Hepatic stellate cell (primary cell): Measurements from ENCODE around the gene GPX3.

ENCODE experiments used
- DNase-seq: peaks from one replicate; pipeline ENCODE4 v3.0.0; 2011; ENCODE audit warnings: low spot score

The GPX3 gene

DNA sequence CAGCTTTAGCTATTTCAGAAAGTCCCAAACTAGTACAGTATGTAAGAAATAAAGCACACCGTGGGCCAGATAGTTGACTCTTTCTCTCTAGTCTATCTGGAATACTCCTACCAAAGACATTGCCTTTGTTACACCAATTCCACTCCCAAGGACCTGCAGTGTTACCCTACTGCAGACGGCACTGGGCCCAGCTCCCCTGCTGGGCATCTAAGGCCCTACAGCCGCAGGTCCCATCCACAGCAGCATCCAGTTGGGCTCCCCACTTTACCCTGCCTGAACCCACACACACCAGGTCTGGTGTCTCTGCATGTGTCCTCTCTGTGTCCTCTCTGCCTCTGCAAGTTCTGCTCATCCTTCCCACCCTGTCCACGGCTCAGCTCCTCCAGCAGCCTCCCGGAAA is 37.9 kb downstream of the GPX3 start:
- DNase-seq = no peak

DNA sequence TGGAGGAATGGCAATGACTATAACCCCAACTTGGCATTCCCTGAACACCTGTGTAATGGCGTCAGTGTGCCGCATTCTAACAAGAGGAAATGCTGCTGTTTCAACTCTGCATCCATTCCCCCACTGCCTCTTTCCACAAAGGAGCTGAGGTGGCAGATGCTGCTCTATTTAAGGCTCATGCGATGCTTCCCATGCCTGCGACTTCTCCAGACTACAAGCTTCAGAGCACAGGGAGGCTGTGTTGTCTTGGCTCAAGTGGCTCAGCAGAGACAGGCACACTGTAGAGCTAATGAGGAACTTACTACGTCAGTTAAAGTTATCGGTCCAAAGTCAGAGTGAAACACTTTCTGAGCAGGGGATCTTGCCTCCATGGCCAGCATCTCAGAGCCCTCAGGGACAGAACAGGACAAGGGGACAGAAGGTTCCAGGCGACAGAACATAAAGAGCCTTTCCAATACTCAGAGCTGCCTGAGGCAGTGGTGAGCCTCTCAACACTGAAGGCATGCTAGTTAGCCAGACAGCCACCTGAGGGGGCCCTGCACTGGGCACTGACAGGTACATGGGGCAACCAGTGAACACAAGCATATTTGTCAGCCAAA is 38.6 kb downstream of the GPX3 start:
- DNase-seq = no peak

DNA sequence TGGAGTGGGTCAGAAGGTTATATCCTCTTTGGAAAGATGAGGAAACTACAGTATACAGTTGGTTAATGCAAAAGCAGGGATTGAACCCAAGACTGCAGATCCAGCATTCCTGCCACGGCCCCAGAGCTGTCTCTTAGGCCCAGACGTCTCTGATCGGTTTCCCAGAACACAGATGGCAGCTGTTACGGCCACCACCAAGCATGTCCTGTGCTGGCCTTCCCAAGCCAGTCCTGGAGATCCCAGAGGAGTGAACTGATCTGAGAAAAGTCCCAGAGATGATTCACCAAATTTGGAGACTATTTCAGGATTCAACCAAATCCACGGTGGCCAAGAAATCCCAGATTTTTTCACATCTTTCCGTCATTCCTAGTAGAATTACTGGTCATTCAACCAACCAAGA is 40.4 kb downstream of the GPX3 start:
- no peak for DNase-seq

GRCh38 chr5:151062405-151063141 is 42.2 kb downstream of the GPX3 start:
- DNase-seq = no peak

DNA sequence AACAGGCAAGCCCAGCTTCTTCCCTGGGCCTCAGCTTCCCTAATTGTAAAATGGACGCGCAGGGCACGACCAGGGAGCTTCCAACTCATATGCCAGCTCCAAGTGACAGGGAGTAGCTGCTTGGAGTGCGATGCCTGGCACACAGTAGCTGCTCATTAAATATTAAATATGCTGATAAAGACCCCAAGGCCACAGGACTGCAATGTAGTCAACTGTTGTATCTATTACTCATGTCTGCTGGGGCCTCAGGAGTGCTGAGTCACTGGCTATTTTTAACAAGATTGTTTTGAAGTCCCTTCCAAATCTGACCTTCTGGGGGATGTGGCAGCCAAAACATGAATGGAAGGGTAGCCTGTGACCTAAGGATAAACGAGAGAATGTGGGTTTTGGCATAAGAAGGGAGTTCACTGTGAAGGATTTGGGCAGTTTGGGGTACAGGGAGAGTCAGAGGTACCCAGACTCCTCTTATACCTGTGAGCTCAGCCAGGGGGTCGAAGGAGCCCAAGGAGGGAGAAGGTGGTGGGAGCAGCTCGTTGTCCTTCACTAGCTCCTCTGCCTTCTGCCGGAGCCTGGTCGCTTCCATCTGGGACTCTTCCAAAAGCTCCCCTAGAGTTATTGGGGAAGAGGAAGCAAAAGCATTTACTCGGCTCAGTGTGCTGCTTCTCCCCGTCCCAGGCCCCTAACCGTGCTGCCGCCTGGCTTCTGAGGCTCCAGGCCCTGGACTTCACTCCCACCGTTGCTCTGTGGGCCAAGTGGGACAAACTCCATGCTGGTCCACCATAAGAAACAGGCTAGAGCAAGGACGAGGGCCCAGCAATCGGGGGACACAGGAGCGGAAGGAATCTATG is 43.0 kb downstream of the GPX3 start:
- DNase-seq = peak; percentile 97

- no peak for DNase-seq
Measured at GRCh38 chr5:151064916-151065499, 44.6 kb downstream of the GPX3 start.

DNA sequence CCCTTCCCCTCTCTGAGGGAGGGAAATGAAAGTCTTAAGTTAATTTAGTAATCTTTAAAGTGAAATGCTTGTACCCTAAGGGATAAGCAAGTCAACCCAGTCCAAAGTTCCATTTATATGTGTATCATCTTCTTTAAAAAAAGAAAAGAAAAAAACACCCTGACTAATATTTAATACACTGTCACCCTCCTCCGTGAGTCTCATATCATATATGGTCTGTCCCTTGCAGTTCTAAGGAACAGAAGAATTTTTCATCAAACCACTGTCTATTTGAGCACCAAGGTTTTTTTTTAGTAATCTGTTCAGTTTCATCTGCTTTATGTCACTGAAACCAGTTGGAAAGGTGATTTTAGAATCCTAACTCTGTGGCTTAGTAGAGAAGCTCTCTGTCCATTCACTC is 45.2 kb downstream of the GPX3 start:
- no peak for DNase-seq

GRCh38 chr5:151066920-151067319 is 46.5 kb downstream of the GPX3 start:
- no peak for DNase-seq

DNA sequence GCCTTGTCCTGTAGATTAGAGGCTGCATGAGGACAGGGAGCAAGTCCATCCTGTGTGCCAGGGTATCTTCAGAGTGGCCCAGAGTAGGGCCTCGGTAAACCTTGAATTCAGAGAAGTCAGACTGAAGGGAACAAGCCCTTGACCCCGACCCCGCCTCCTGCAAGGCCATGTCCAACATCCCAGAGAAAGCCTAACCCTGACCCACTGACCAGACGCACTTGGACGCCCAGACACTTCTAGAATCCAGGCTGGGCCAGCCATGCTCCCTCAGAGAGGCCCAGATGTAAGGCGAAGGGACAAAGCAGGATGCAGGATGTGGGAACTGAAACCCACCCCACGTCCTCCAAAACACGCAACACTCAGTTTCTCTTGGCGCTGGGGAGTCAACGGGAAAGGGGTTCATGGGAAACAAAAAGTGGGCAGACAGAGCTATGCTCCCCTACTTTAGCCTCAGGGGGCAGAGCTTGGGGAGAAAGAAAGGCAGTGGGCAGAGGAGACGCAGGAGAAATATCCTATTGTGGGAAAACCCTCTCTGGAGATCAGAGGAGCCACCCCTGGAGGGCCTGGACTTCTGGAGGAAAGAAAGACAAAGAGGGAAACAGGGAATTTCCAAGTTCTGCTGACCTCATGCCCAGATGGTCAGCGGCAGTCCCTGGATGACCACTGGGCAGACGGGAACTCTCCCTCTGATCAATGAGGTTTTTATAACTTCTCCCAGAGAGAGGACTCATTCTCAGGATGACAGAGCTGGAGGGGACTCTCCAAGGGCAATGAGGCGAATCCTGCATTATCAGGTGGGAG is 47.4 kb downstream of the GPX3 start:
- DNase-seq = no peak

- no peak for DNase-seq
Measured at GRCh38 chr5:151068433-151069197, 48.2 kb downstream of the GPX3 start.

DNA sequence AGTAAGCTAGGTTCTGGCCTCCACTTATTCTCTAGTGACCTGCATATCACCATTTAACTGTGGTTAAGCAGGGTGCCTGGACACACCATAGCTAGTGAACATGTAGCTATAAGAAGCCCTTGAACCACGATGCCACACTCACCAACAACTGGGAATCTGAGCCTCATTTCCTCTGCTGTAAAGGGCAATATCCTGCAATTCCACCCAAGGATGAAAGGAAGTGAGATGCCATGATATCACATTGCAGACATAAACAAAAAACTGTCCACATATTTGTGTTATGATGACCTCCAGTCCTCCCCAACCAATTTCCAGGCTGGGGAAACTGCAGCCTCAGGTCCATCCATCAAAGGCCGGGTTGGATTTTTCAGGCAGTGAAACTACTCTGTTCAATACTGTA is 50.1 kb downstream of the GPX3 start:
- DNase-seq = no peak

DNA sequence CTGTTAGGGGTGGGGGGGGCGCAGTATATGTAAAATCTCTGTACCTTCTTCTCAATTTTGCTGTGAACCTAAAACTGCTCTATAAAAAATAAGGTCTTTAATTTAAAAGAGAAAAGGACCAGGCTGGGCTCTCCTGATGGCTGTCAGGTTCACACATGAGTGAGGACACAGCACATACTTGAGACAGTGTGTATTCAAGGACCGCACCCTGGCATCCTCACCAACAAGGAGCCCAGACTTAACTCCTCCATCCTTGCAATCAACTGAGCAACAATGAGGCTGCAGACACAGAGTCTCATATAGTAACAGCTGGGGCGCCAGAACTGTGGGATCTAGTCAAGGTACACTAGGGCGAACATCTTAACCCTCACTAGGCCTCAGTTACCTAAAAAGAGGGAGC is 50.6 kb downstream of the GPX3 start:
- no peak for DNase-seq

GRCh38 chr5:151071848-151072629 is 51.6 kb downstream of the GPX3 start:
- DNase-seq = peak; percentile 70

DNA sequence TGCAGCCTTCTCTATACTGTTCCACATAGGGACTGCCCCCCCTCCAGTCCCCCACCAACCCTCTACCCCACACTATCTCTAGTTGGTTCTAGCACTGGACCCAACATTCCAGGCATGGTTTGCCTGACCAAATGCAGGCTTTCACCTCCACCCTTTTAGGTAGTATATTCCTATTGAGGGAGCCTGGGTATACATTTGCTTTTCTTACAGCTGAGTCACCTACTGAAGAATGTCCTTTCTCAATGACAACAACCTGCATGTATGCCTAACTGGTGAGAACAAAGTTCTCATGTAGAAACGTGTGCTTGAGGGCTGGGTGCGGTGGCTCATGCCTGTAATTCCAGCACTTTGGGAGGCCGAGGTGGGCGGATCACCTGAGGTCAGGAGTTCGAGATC is 52.2 kb downstream of the GPX3 start:
- DNase-seq = peak; percentile 78

DNA sequence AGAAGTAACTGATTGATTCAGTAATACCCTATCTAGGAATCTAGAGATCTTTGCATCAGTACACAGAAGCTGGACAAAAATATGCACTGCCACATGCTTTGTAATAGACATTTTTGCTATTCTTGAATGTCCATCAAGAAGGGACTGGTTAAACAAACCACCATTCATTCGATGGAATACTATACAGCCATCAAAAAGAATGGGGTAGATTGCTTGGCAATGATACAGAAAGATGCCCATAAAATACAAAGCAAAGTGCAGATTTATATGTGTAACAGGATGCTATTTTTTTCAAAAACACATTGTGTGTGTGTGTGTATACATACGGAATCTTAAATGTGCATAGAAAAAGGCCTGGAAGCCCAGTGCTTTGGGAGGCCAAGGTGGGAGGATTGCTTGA is 52.9 kb downstream of the GPX3 start:
- DNase-seq = no peak

GRCh38 chr5:151074557-151074956 is 54.2 kb downstream of the GPX3 start:
- no peak for DNase-seq

DNA sequence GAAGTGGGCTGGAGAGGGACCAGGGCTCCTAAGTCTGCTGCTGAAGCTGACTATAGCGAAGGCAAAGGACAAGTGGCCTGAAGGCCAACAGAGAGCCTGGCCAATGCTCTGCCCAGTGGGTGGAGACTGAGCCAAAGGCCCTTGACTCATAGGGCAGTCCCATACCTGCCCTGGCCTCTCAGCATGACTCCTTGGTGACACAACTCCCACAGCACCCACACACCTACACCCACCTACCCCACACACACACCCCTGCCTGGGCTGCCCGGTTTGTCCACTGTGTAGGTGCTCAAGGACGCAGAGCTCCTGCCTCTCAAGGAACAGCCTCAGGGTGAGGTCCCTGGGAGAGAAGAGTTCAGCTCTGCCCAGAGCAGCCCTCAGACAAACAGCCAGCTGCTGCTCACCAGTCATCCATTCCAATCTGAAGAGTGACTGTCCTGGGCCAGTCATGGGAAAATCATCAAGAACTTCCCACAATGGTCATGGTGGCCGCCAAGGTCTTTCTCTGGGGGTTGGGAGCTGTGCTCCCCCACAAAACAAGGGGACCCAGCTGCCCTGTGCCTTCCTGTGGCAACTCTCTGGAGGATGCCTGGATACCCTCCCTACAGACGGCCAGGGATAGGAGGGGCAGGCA is 55.4 kb downstream of the GPX3 start:
- DNase-seq = peak; percentile 64

- DNase-seq = no peak
Measured at GRCh38 chr5:151076616-151077015, 56.2 kb downstream of the GPX3 start.

DNA sequence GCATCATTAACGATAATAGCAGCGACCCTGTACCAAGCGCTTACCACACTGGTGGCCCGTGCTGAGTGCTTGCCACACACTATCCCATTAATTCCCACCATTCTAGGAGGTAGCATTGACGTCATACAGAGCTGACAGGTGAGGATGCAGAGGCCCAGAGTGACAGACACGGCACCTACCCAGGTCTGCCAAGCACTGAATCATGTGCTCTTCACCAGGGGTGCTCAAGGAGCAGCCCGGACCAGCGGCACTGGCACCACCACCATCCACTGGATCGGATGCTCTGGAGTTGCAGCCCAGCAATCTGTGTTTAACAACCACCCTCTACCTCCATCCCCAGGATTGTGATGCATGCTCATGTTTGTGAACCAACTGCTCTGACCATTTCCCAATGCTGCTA is 57.0 kb downstream of the GPX3 start:
- DNase-seq = no peak

GRCh38 chr5:151077967-151078366 is 57.6 kb downstream of the GPX3 start:
- DNase-seq = no peak
